GM10266 (cell line): ENCODE measurements around the gene CLMN.
"Not testable (repeated sequence)": the region's sequence is repeated elsewhere in the genome, so short reads cannot be mapped to it uniquely, and the experiment has no call there.

Experiments used
- DNase-seq: peaks from one replicate; pipeline ENCODE4 v3.0.0; 2012; ENCODE audit errors: extremely low spot score
- CTCF ChIP-seq: IDR thresholded peaks from 2 replicates; pipeline ENCODE4 v1.5.1; 2012; ENCODE audit warnings: mild to moderate bottlenecking, low read depth; ENCODE audit not compliant: control insufficient read depth, insufficient read depth; ENCODE audit errors: missing control alignments

Gene CLMN

DNA sequence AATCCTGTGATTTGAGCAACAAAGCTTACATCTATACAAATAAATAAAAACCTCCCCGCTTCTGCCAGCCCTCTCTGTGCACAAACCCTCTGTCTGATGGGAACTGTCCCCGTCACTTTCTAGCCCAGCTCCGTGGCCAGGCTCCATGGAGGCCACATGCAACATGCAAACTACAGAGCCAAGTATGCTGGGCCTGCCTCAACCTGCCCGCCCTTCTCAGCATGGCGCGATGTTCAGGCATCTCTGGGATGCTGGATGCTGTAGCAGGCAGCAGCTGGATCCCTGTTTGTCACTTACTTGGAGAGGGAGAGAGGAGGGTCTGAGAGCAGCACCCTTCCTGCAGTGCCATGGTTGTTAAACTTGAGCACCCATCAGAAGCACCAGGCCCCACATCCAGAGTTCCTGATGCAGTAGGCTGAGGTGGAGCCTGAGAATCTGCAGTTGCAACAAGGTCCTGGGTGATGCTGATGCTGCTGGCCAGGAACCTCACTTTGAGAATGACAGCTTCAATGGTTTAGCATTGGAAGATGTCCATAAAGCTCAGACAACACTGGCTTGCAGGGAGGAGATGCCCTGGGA is 32.4 kb downstream of the CLMN start:
- no peak for DNase-seq
- TF ChIP-seq CTCF = no peak

- no peak for TF ChIP-seq CTCF
- DNase-seq = no peak
Measured at GRCh38 chr14:95286645-95287044, 33.1 kb downstream of the CLMN start.

DNA sequence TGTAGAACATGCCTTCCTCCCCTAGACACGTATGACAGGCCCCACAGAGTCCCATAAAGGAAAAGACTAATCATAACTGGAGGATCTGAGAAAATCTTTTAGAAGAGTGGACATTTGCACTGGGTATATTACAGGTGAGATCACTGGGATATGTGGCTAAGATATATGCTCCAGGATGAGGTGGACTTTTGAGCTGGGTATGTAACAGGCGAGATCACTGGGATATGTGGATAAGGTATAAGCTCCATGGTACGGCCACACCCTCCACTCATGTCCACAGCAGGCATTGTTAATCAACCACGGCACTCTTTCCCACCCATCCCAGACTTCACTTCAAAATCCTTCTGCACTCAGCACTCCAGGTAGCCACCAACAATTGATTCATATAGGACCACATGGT is 34.1 kb downstream of the CLMN start:
- no peak for TF ChIP-seq CTCF
- DNase-seq = no peak

- DNase-seq = not testable (repeated sequence)
Measured at GRCh38 chr14:95283802-95284201, 35.9 kb downstream of the CLMN start.

DNA sequence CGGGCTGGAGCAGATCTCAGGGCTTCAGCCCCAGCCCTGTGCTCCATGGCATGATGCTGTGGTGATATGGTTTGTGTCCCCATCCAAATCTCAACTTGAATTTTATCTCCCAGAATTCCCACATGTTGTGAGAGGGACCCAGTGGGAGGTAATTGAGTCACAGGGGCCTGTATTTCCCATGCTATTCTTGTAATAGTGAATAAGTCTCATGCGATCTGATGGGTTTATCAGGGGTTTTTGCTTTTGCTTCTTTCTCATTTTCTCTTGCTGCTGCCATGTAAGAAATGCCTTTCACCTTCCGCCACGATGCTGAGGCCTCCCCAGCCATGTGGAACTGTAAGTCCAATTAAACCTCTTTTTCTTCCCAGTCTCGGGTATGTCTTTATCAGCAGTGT is 36.7 kb downstream of the CLMN start:
- DNase-seq = not testable (repeated sequence)

GRCh38 chr14:95282354-95282985 is 37.2 kb downstream of the CLMN start:
- DNase-seq = no peak
- TF ChIP-seq CTCF = no peak

DNA sequence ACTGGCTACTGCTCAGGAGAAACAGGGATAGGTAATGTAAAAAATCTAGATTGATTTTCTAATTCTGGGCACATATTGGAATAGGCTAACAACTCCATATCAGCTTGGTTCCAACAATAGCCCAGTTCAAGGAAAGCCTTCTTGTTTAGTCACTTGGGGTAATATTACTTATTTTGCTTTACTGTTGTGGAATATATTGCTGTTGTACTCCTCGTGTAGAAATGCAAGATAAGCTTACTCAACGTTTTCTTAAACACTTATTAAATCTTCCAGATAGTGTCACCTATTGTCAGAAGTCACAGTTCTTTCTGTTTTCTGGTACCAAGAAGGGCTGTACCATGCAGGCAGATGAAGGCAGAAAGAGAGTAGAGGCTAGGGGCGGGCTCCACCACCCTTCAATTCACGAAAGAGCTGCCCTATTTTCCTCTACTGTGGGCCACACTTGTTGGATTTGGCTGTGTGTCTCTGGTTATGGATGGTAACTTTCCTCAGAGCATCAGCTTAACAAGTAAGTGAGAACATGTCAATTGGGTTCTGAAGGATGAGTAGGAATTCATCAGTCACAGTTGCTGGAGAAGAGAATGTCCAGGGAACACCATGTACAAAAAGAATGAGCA is 38.0 kb downstream of the CLMN start:
- TF ChIP-seq CTCF = no peak
- no peak for DNase-seq

GRCh38 chr14:95275494-95275893 is 44.2 kb downstream of the CLMN start:
- TF ChIP-seq CTCF = no peak
- DNase-seq = no peak
